Ishikawa (cell line): ENCODE measurements around the gene RUNX1.

ENCODE experiments used
- CEBPB ChIP-seq: IDR thresholded peaks from 2 replicates; pipeline ENCODE4 v1.6.1; 2012
- CREB1 ChIP-seq: IDR thresholded peaks from 2 replicates; pipeline ENCODE4 v1.6.1; 2012; ENCODE audit warnings: low read depth
- EGR1 ChIP-seq: IDR thresholded peaks from 2 replicates; pipeline ENCODE4 v1.6.1; 2012
- EP300 ChIP-seq: IDR thresholded peaks from 2 replicates; pipeline ENCODE4 v1.6.1; 2012; ENCODE audit warnings: borderline replicate concordance
- FOXM1 ChIP-seq: IDR thresholded peaks from 2 replicates; pipeline ENCODE4 v1.6.1; 2012; ENCODE audit warnings: low read depth, borderline replicate concordance
- NFIC ChIP-seq: IDR thresholded peaks from 2 replicates; pipeline ENCODE4 v1.6.1; 2012
- RAD21 ChIP-seq: IDR thresholded peaks from 2 replicates; pipeline ENCODE4 v1.6.1; 2012; ENCODE audit warnings: low read depth
- TAF1 ChIP-seq: IDR thresholded peaks from 2 replicates; pipeline ENCODE4 v1.6.1; 2012; ENCODE audit warnings: low read depth, mild to moderate bottlenecking
- TCF12 ChIP-seq: IDR thresholded peaks from 2 replicates; pipeline ENCODE4 v1.6.1; 2012; ENCODE audit warnings: low read depth
- TEAD4 ChIP-seq: IDR thresholded peaks from 2 replicates; pipeline ENCODE4 v1.6.1; 2012
- USF1 ChIP-seq: IDR thresholded peaks from 2 replicates; pipeline ENCODE4 v1.6.1; 2012
- YY1 ChIP-seq: IDR thresholded peaks from 2 replicates; pipeline ENCODE4 v1.6.1; 2012; ENCODE audit warnings: low read depth
- ZBTB7A ChIP-seq: IDR thresholded peaks from 2 replicates; pipeline ENCODE4 v1.6.1; 2012; ENCODE audit warnings: low read depth
- TF ChIP-seq, protein P1 (sequence below): IDR thresholded peaks from 2 replicates; pipeline ENCODE4 v1.6.1; 2012; ENCODE audit warnings: low read depth, mild to moderate bottlenecking
- TF ChIP-seq, protein P2 (sequence below): IDR thresholded peaks from 2 replicates; pipeline ENCODE4 v1.6.1; 2012

RUNX1 gene

DNA sequence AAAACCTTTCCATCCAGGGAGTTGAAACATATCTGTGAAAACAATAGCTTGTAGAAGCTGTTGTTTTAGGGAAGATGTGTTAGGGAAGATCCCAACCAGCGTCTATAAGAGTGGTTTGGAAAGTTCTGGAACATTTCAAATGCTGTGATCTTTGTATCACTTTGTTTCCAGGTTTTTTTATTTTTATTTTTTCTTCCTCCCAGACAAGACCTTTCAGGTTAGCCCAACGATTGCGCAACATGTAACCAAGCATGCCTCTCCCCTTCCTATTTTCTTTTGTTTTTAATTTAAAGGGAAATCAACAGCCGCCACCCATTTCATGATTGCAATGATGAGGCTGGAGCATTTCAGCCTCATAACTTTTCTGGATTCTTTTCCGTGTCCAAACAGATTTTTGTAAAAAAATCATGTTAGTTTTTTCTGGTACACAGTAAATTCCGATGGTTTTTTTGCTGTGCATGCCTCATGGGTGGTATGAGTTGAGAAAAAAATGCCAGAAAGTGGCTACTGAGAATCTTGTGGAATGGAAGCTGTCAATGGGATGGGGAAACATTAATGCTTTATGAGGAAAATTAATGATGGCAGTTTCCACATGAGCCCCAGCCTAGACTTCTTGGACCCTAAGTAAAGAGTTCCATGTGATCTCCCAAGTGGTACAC lies 109.3 kb downstream of the RUNX1 start:
- TF ChIP-seq CREB1 (no peak), CEBPB (peak; percentile 85)

GRCh38 chr21:34938089-34938764 lies 110.9 kb downstream of the RUNX1 start:
- TF ChIP-seq CEBPB (no peak), USF1 (no peak), FOXM1 (no peak), EP300 (no peak), TCF12 (no peak), NFIC (no peak), TEAD4 (no peak), CREB1 (no peak), ZBTB7A (no peak), TAF1 (no peak), EGR1 (no peak), RAD21 (no peak), YY1 (no peak)
- TF ChIP-seq, protein P1, sequence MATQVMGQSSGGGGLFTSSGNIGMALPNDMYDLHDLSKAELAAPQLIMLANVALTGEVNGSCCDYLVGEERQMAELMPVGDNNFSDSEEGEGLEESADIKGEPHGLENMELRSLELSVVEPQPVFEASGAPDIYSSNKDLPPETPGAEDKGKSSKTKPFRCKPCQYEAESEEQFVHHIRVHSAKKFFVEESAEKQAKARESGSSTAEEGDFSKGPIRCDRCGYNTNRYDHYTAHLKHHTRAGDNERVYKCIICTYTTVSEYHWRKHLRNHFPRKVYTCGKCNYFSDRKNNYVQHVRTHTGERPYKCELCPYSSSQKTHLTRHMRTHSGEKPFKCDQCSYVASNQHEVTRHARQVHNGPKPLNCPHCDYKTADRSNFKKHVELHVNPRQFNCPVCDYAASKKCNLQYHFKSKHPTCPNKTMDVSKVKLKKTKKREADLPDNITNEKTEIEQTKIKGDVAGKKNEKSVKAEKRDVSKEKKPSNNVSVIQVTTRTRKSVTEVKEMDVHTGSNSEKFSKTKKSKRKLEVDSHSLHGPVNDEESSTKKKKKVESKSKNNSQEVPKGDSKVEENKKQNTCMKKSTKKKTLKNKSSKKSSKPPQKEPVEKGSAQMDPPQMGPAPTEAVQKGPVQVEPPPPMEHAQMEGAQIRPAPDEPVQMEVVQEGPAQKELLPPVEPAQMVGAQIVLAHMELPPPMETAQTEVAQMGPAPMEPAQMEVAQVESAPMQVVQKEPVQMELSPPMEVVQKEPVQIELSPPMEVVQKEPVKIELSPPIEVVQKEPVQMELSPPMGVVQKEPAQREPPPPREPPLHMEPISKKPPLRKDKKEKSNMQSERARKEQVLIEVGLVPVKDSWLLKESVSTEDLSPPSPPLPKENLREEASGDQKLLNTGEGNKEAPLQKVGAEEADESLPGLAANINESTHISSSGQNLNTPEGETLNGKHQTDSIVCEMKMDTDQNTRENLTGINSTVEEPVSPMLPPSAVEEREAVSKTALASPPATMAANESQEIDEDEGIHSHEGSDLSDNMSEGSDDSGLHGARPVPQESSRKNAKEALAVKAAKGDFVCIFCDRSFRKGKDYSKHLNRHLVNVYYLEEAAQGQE, result no peak
- TF ChIP-seq, protein P2, sequence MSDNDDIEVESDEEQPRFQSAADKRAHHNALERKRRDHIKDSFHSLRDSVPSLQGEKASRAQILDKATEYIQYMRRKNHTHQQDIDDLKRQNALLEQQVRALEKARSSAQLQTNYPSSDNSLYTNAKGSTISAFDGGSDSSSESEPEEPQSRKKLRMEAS, result no peak

- TF ChIP-seq TAF1, result no peak
- TF ChIP-seq FOXM1, result no peak
- TF ChIP-seq TCF12, result no peak
- TF ChIP-seq, protein P1, result no peak
- TF ChIP-seq EGR1, result no peak
- no peak for TF ChIP-seq YY1
- no peak for TF ChIP-seq TEAD4
- TF ChIP-seq EP300, result no peak
- TF ChIP-seq ZBTB7A, result no peak
- TF ChIP-seq USF1, result no peak
- no peak for TF ChIP-seq RAD21
- TF ChIP-seq NFIC, result no peak
- no peak for TF ChIP-seq CREB1
- TF ChIP-seq, protein P2, result no peak
- no peak for TF ChIP-seq CEBPB
These were observed 112.1 kb downstream of the RUNX1 start for GRCh38 chr21:34936883-34937563.

DNA sequence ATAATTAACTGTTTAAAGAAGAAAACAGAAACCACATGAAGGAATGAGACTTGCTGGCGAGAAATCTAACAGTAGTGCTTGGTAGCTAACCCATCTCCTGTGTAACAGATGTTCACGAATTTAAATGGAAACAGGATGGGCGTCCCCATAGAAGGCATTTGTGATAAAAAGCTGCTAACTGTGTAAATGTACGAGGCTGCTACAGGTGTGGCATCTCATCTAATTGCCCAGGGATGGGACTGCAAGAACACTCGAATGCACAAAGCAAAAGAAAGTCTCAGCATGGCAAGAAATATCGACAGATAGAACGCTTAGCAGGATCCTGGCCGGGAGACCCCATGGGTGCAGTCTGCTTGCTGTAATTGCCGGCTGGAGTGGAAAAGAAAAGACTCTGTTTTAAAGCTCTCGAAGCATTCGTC lies 112.7 kb downstream of the RUNX1 start:
- no peak for TF ChIP-seq TAF1

DNA sequence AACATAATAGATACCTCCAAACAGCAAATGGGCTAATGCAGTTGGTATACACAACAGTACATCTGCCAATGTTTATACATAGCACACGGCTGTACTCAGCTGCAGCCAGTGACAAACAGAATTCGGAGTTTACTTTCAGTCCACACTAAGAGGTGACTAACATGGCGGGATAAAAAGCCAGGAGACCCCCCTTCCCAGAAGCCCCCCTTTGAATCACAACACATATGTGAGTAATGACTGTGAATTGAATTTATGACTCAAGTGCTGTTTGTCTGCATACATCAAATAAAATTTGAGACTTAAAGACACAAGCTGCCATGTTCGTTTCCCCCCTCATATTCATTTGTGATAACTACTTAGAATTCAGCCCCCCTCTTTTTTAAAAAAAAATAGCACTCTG lies 113.2 kb downstream of the RUNX1 start:
- TF ChIP-seq, protein P2, result no peak
- TF ChIP-seq TCF12 (no peak), TEAD4 (no peak)

DNA sequence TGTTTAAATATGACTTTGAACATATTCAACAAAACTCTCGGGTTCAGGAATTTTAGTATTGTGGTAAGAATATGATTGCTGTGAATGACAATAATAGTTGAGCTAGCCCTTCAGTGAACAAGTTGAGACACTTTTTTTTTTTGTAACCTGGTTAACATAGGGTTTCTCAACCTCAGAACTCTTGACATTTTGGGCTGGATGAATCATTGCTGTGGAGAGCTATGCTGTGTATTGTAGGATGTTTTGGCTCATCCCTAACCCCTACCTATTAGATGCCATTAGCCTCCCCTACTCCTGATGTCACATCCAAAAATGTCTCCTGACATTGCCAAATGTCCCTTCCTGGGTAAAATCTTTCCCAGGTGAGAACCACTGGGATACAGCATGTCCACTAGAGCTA lies 113.7 kb downstream of the RUNX1 start:
- TF ChIP-seq FOXM1 (no peak), TAF1 (no peak), EGR1 (no peak), RAD21 (no peak), NFIC (no peak), CEBPB (no peak), EP300 (no peak), CREB1 (no peak), YY1 (no peak), TEAD4 (no peak), ZBTB7A (no peak), USF1 (no peak), TCF12 (no peak)
- TF ChIP-seq, protein P2, result no peak
- TF ChIP-seq, protein P1, result no peak
